SU-DHL-6 (cell line): Measurements from ENCODE around the gene MRFAP1L1.

ENCODE experiments used
- EZH2phosphoT487 ChIP-seq: fragments of 200-600 bp; sonication (generic), shearing (Covaris generic); conservative IDR thresholded peaks from 2 replicates; pipeline ENCODE4 v1.6.1; 2018; ENCODE audit warnings: mild to moderate bottlenecking, antibody characterized with exemption, low read length, moderate library complexity, mixed read lengths
- TF ChIP-seq, protein P1 (sequence below): fragments of 200-600 bp; sonication (generic); IDR thresholded peaks from one replicate; pipeline ENCODE4 v1.5.1; 2017; ENCODE audit warnings: antibody characterized with exemption, mild to moderate bottlenecking, low read length, moderate library complexity; ENCODE audit not compliant: insufficient read depth, poor library complexity, severe bottlenecking

- TF ChIP-seq, protein P1, sequence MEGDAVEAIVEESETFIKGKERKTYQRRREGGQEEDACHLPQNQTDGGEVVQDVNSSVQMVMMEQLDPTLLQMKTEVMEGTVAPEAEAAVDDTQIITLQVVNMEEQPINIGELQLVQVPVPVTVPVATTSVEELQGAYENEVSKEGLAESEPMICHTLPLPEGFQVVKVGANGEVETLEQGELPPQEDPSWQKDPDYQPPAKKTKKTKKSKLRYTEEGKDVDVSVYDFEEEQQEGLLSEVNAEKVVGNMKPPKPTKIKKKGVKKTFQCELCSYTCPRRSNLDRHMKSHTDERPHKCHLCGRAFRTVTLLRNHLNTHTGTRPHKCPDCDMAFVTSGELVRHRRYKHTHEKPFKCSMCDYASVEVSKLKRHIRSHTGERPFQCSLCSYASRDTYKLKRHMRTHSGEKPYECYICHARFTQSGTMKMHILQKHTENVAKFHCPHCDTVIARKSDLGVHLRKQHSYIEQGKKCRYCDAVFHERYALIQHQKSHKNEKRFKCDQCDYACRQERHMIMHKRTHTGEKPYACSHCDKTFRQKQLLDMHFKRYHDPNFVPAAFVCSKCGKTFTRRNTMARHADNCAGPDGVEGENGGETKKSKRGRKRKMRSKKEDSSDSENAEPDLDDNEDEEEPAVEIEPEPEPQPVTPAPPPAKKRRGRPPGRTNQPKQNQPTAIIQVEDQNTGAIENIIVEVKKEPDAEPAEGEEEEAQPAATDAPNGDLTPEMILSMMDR, result no peak
- TF ChIP-seq EZH2phosphoT487, result no peak
Observed at GRCh38 chr4:6716958-6717655, 7.4 kb upstream of the MRFAP1L1 start.
